RWPE1 (cell line): Measurements from ENCODE around the gene WLS.

Experiments
- CTCF ChIA-PET: fragments of 350-600 bp; sonication (Branson Sonifier 250); formaldehyde crosslinking; extraction: SDS; loops from one replicate; lab custom pipeline; 2021; lab: Yijun Ruan, JAX
- POLR2A ChIA-PET: fragments of 400-600 bp; formaldehyde crosslinking; extraction: SDS; loops from one replicate; lab custom pipeline; 2020; ENCODE audit warnings: antibody characterized with exemption; ENCODE audit not compliant: low non-redundant PET; lab: Yijun Ruan, JAX
- DNase-seq: peaks from one replicate; pipeline ENCODE4 v3.0.0; 2012; ENCODE audit warnings: low spot score
- H3K27ac ChIP-seq: fragments of 450-650 bp; 2 replicates; pipeline ENCODE4 v1.5.1; 2017
- CTCF ChIP-seq: fragments of 450-650 bp; conservative IDR thresholded peaks from 2 replicates; pipeline ENCODE4 v1.5.1; 2017; ENCODE audit warnings: low read depth, mild to moderate bottlenecking

The WLS gene

DNA sequence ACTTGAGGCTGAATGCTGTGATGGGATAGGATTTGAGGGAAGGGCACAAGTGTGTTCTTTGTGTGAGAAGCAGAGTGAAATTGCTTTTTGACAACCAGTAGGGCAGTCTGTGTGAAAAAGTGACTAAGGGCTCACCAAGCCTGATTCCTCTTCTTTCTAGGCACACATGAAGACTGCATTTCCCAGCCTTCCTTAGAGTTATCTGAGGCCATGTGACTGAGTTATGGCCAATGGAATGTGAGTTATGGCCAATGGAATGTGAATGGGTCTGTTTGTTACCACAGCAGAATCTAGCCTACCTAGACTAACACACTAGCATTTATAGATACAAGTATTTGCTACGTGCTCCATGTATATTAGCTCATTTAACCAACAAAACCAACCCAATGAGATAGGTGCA is 146.6 kb downstream of the WLS start:
- no peak for TF ChIP-seq CTCF
- ChIA-PET POLR2A (no interaction called here), CTCF (no interaction called here)
- no peak for DNase-seq
- H3K27ac ChIP-seq, result no peak overlapping the region

- ChIA-PET CTCF (no interaction called here), POLR2A (no interaction called here)
- no peak for TF ChIP-seq CTCF
- no peak for DNase-seq
- no peak overlapping the region for H3K27ac ChIP-seq
These were observed 148.6 kb downstream of the WLS start for GRCh38 chr1:68083686-68084085.

GRCh38 chr1:68081775-68082283 is 150.5 kb downstream of the WLS start:
- TF ChIP-seq CTCF, result no peak

GRCh38 chr1:68078647-68079046 is 153.7 kb downstream of the WLS start:
- H3K27ac ChIP-seq, result no peak overlapping the region
- DNase-seq, result no peak
- ChIA-PET CTCF (no interaction called here), POLR2A (no interaction called here)
- no peak for TF ChIP-seq CTCF

More at GRCh38 chr1:68081775-68082283, 150.5 kb downstream of the WLS start:
- H3K27ac ChIP-seq, result no peak overlapping the region
- CTCF ChIA-PET, result no interaction called here
- POLR2A ChIA-PET, result no interaction called here
- DNase-seq, result no peak
